ENCODE measurements around the gene RHOF.
"Not testable (repeated sequence)": the region's sequence is repeated elsewhere in the genome, so short reads cannot be mapped to it uniquely, and the experiment has no call there.

DNA sequence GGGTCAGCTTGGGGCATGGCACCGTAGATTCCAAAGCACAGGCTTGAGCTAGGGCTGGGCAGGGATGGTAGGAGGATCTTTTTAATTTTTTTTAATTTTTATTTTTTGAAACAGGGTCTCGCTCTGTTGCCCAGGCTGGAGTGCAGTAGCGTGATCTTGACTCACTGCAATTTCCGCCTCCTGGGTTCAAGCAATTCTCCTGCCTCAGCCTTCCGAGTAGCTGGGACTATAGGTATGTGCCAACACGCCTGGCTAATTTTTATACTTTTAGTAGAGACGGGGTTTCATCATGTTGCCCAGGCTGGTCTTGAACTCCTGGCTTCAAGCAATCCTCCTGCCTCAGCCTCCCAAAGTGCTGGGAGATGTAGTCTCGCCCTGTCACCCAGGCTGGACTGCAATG is 2.7 kb downstream of the RHOF start:
- TF ChIP-seq, protein P1, sequence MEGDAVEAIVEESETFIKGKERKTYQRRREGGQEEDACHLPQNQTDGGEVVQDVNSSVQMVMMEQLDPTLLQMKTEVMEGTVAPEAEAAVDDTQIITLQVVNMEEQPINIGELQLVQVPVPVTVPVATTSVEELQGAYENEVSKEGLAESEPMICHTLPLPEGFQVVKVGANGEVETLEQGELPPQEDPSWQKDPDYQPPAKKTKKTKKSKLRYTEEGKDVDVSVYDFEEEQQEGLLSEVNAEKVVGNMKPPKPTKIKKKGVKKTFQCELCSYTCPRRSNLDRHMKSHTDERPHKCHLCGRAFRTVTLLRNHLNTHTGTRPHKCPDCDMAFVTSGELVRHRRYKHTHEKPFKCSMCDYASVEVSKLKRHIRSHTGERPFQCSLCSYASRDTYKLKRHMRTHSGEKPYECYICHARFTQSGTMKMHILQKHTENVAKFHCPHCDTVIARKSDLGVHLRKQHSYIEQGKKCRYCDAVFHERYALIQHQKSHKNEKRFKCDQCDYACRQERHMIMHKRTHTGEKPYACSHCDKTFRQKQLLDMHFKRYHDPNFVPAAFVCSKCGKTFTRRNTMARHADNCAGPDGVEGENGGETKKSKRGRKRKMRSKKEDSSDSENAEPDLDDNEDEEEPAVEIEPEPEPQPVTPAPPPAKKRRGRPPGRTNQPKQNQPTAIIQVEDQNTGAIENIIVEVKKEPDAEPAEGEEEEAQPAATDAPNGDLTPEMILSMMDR (IDR thresholded peaks at IDR 0.05): not testable (repeated sequence)
- not testable (repeated sequence) for TF ChIP-seq POLR2A (IDR thresholded peaks at IDR 0.05)

All from esophagus squamous epithelium (tissue), 4 donors.